Gastroesophageal sphincter (tissue), 3 donors: ENCODE results near the gene KCTD15.

Experiments
- EP300 ChIP-seq: sonication (generic); formaldehyde crosslinking; IDR thresholded peaks from one replicate; pipeline ENCODE4 v1.6.1; 2017; ENCODE audit warnings: antibody characterized with exemption, mild to moderate bottlenecking
- POLR2A ChIP-seq, 2 donors: fragments of 450-650 bp; IDR thresholded peaks; one replicate each; pipeline ENCODE4 v1.6.1; 2017; ENCODE audit warnings: antibody characterized with exemption in 2 of 2, mild to moderate bottlenecking in 2 of 2, moderate library complexity in 1 of 2
- POLR2AphosphoS5 ChIP-seq: sonication (generic); formaldehyde crosslinking; IDR thresholded peaks from one replicate; pipeline ENCODE4 v1.6.1; 2017; ENCODE audit warnings: antibody characterized with exemption
- TF ChIP-seq, protein P1 (sequence below), 4 experiments: fragments of 200-600 bp in 2 of 4; fragments of 450-650 bp in 2 of 4; sonication (generic) in 1 of 4; IDR thresholded peaks; one replicate each; pipeline ENCODE4 v1.5.1; 2017 to 2019; ENCODE audit warnings: antibody characterized with exemption in 4 of 4, mild to moderate bottlenecking in 2 of 4, moderate library complexity in 2 of 4

DNA sequence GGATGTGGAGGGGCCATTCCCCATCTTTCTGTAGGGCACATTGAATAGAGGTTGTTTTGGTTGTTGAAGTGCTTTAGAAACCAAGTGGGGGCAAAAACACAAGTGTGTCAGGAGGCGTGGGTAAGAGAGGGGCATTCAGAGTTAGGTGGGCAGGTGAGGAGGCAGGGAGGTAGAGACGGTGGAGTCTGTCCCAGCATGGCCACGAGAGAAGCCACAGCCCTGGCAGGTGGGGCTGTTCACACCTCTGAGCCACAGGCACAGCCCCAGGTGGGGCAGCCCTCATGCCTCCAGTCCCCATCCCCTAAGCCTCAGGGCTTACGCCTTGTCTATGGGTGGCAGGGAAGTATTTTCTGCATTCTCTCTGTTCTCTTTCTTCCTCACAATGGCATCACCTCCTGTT lies 43.7 kb downstream of the KCTD15 start:
- TF ChIP-seq, protein P1, sequence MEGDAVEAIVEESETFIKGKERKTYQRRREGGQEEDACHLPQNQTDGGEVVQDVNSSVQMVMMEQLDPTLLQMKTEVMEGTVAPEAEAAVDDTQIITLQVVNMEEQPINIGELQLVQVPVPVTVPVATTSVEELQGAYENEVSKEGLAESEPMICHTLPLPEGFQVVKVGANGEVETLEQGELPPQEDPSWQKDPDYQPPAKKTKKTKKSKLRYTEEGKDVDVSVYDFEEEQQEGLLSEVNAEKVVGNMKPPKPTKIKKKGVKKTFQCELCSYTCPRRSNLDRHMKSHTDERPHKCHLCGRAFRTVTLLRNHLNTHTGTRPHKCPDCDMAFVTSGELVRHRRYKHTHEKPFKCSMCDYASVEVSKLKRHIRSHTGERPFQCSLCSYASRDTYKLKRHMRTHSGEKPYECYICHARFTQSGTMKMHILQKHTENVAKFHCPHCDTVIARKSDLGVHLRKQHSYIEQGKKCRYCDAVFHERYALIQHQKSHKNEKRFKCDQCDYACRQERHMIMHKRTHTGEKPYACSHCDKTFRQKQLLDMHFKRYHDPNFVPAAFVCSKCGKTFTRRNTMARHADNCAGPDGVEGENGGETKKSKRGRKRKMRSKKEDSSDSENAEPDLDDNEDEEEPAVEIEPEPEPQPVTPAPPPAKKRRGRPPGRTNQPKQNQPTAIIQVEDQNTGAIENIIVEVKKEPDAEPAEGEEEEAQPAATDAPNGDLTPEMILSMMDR (IDR thresholded peaks at IDR 0.05) = no peak
- TF ChIP-seq POLR2A (IDR thresholded peaks at IDR 0.05) (no peak), POLR2AphosphoS5 (no peak), EP300 (no peak)
